ENCODE measurements around the gene MXD4.

GRCh38 chr4:2291705-2292645, 30.1 kb upstream of the MXD4 start:
- TF ChIP-seq TEAD4 (IDR thresholded peaks at IDR 0.05; ENCODE audit: borderline replicate concordance, insufficient read depth) (no peak), MAX (IDR thresholded peaks at IDR 0.05; ENCODE audit: low read depth) (no peak)
- TF ChIP-seq, protein P1, sequence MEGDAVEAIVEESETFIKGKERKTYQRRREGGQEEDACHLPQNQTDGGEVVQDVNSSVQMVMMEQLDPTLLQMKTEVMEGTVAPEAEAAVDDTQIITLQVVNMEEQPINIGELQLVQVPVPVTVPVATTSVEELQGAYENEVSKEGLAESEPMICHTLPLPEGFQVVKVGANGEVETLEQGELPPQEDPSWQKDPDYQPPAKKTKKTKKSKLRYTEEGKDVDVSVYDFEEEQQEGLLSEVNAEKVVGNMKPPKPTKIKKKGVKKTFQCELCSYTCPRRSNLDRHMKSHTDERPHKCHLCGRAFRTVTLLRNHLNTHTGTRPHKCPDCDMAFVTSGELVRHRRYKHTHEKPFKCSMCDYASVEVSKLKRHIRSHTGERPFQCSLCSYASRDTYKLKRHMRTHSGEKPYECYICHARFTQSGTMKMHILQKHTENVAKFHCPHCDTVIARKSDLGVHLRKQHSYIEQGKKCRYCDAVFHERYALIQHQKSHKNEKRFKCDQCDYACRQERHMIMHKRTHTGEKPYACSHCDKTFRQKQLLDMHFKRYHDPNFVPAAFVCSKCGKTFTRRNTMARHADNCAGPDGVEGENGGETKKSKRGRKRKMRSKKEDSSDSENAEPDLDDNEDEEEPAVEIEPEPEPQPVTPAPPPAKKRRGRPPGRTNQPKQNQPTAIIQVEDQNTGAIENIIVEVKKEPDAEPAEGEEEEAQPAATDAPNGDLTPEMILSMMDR (IDR thresholded peaks at IDR 0.05): no peak

All from SK-N-SH (cell line).